Upper lobe of right lung (tissue), 1 donor: Measurements from ENCODE around the gene GRID2. TPM values are rescaled to one million over a fixed set of nuclear protein-coding genes. Genes with fewer than 3 reads are reported as not detected.

Source experiments
- ATAC-seq: fragments of 200-7000 bp; cut with Tn5 transposase; one replicate; pipeline ENCODE4 v1.9.1; 2020; ENCODE audit warnings: mild to moderate bottlenecking, moderate library complexity
- DNase-seq: peaks from one replicate; pipeline ENCODE4 v3.0.0-alpha.2; 2020
- H3K27ac ChIP-seq: fragments of 200-600 bp; one replicate; pipeline ENCODE4 v1.8.0; 2022
- H3K27me3 ChIP-seq: fragments of 200-600 bp; one replicate; pipeline ENCODE4 v1.8.0; 2022; ENCODE audit warnings: mild to moderate bottlenecking
- H3K36me3 ChIP-seq: fragments of 200-600 bp; one replicate; pipeline ENCODE4 v1.8.0; 2022
- H3K4me1 ChIP-seq: fragments of 200-600 bp; one replicate; pipeline ENCODE4 v1.8.0; 2022
- H3K4me3 ChIP-seq: fragments of 200-600 bp; one replicate; pipeline ENCODE4 v1.8.0; 2022; ENCODE audit warnings: mild to moderate bottlenecking
- H3K9me3 ChIP-seq: fragments of 200-600 bp; one replicate; pipeline ENCODE4 v1.8.0; 2022
- CTCF ChIP-seq: fragments of 200-600 bp; IDR thresholded peaks from one replicate; pipeline ENCODE4 v1.8.0; 2022; ENCODE audit warnings: antibody characterized with exemption
- intact Hi-C: fragments of 100-400 bp; cut with DNase I; formaldehyde crosslinking; loops from one replicate; pipeline ENCODE4 v1.11.0; 2022
- total RNA-seq: library from RNA; stranded (reverse); fragmentation: NEBNext Ultra II Directional; extraction: Animal tissue kit (Norgen Biotek cat#: 25700); gene quantifications from one replicate; pipeline ENCODE4 v1.2.1, GENCODE V29; 2021
- donor health status: DM: no; HTN: yes; CAD: no; lungs with severe emphysema.

GRID2 gene
- total RNA-seq, 1 donor from 2014 or later: not detected

GRCh38 chr4:93501946-93502345 is 1198.2 kb downstream of the GRID2 start:
- no peak for ATAC-seq

GRCh38 chr4:93502991-93503390 is 1199.2 kb downstream of the GRID2 start:
- Histone ChIP-seq H3K4me1 (no peaks in the 10 kb centered on the region), H3K4me3 (no peak overlapping the region), H3K9me3 (no peaks in the 10 kb centered on the region), H3K27me3 (no peaks in the 10 kb centered on the region), H3K36me3 (no peaks in the 10 kb centered on the region), H3K27ac (no peak overlapping the region)
- DNase-seq (no peak), ATAC-seq (no peak)
- no peak for TF ChIP-seq CTCF
- intact Hi-C loops: no loop called here

More at GRCh38 chr4:93501946-93502345, 1198.2 kb downstream of the GRID2 start:
- TF ChIP-seq CTCF: no peak
- intact Hi-C loops: no loop called here
- no peaks in the 10 kb centered on the region for H3K4me1 ChIP-seq
- no peak for DNase-seq
- H3K9me3 ChIP-seq: no peaks in the 10 kb centered on the region
- H3K4me3 ChIP-seq: no peak overlapping the region
- no peaks in the 10 kb centered on the region for H3K36me3 ChIP-seq
- H3K27ac ChIP-seq: no peak overlapping the region
- H3K27me3 ChIP-seq: no peaks in the 10 kb centered on the region

- intact Hi-C loops: no loop called here
Observed at GRCh38 chr4:93513851-93514250, 1210.1 kb downstream of the GRID2 start.

GRCh38 chr4:93515208-93515607 is 1211.4 kb downstream of the GRID2 start:
- Histone ChIP-seq H3K27ac (no peak overlapping the region), H3K36me3 (no peaks in the 10 kb centered on the region), H3K4me1 (no peaks in the 10 kb centered on the region), H3K27me3 (no peaks in the 10 kb centered on the region), H3K9me3 (no peaks in the 10 kb centered on the region), H3K4me3 (no peak overlapping the region)
- intact Hi-C loops: no loop called here
- no peak for ATAC-seq
- TF ChIP-seq CTCF: no peak
- no peak for DNase-seq

More at GRCh38 chr4:93513851-93514250, 1210.1 kb downstream of the GRID2 start:
- H3K27ac ChIP-seq: no peak overlapping the region
- no peaks in the 10 kb centered on the region for H3K9me3 ChIP-seq
- TF ChIP-seq CTCF: no peak
- no peak overlapping the region for H3K4me3 ChIP-seq
- ATAC-seq (no peak), DNase-seq (no peak)
- H3K36me3 ChIP-seq: no peaks in the 10 kb centered on the region
- H3K27me3 ChIP-seq: no peaks in the 10 kb centered on the region
- no peaks in the 10 kb centered on the region for H3K4me1 ChIP-seq

- Histone ChIP-seq H3K4me3 (no peak overlapping the region), H3K9me3 (no peaks in the 10 kb centered on the region), H3K36me3 (no peaks in the 10 kb centered on the region), H3K4me1 (no peaks in the 10 kb centered on the region), H3K27me3 (no peaks in the 10 kb centered on the region), H3K27ac (no peak overlapping the region)
- DNase-seq: no peak
- intact Hi-C loops: no loop called here
- no peak for TF ChIP-seq CTCF
- ATAC-seq: no peak
Observed at GRCh38 chr4:93529692-93530372, 1226.1 kb downstream of the GRID2 start.

- Histone ChIP-seq H3K27me3 (no peaks in the 10 kb centered on the region), H3K36me3 (no peaks in the 10 kb centered on the region)
- intact Hi-C loops: no loop called here
Observed at GRCh38 chr4:93532234-93532633, 1228.5 kb downstream of the GRID2 start.

More at GRCh38 chr4:93532234-93532633, 1228.5 kb downstream of the GRID2 start:
- Histone ChIP-seq H3K27ac (no peak overlapping the region), H3K4me1 (no peaks in the 10 kb centered on the region), H3K9me3 (no peaks in the 10 kb centered on the region), H3K4me3 (no peak overlapping the region)
- DNase-seq (no peak), ATAC-seq (no peak)
- TF ChIP-seq CTCF: no peak
